Peyer's patch (tissue), 4 donors: Measurements from ENCODE around the gene LCN2. TPM values are rescaled to one million over a fixed set of nuclear protein-coding genes. Genes with fewer than 3 reads are reported as not detected.

ENCODE experiments used
- DNase-seq, 3 donors: peaks; one replicate each; pipeline ENCODE4 v3.0.0-alpha.2; 2017 to 2019
- H3K27ac ChIP-seq, 4 donors: fragments of 200-600 bp; sonication (generic); one replicate each; pipeline ENCODE4 v1.5.1; 2016 to 2019
- H3K27me3 ChIP-seq, 2 donors: fragments of 200-600 bp; sonication (generic); one replicate each; pipeline ENCODE4 v1.5.1; 2019
- H3K36me3 ChIP-seq, 3 donors: fragments of 200-600 bp; sonication (generic); one replicate each; pipeline ENCODE4 v1.5.1; 2016 to 2019
- H3K4me1 ChIP-seq, 4 donors: fragments of 200-600 bp; sonication (generic); one replicate each; pipeline ENCODE4 v1.5.1; 2016 to 2019
- H3K4me3 ChIP-seq, 4 donors: fragments of 200-600 bp; sonication (generic); 1 replicate in 3 of 4; 2 replicates in 1 of 4; pipeline ENCODE4 v1.5.1; 2016 to 2019; ENCODE audit warnings: mild to moderate bottlenecking in 1 of 4
- H3K9me3 ChIP-seq, 4 donors: fragments of 200-600 bp; sonication (generic); one replicate each; pipeline ENCODE4 v1.5.1; 2016 to 2019; ENCODE audit warnings: mild to moderate bottlenecking in 1 of 4
- POLR2A ChIP-seq, 2 donors: fragments of 450-650 bp; IDR thresholded peaks; one replicate each; pipeline ENCODE4 v1.5.1; 2017; ENCODE audit warnings: antibody characterized with exemption in 2 of 2, mild to moderate bottlenecking in 2 of 2, moderate library complexity in 2 of 2
- total RNA-seq, 4 donors: library from RNA; depleted of rRNA; stranded (reverse); fragments of >200 nt; gene quantifications; one replicate each; pipeline ENCODE4 v1.1.0, GENCODE V29; 2016
- TF ChIP-seq, protein P1 (sequence below), 6 experiments: fragments of 450-650 bp in 4 of 6; fragments of 200-600 bp in 2 of 6; sonication (generic) in 1 of 6; IDR thresholded peaks; one replicate each; pipeline ENCODE4 v1.5.1; 2017 to 2019; ENCODE audit warnings: antibody characterized with exemption in 6 of 6, mild to moderate bottlenecking in 3 of 6, moderate library complexity in 1 of 6

The LCN2 gene
- total RNA-seq, 4 donors from 2014 or later: 1.9 to 191 (median 37.1) TPM

DNA sequence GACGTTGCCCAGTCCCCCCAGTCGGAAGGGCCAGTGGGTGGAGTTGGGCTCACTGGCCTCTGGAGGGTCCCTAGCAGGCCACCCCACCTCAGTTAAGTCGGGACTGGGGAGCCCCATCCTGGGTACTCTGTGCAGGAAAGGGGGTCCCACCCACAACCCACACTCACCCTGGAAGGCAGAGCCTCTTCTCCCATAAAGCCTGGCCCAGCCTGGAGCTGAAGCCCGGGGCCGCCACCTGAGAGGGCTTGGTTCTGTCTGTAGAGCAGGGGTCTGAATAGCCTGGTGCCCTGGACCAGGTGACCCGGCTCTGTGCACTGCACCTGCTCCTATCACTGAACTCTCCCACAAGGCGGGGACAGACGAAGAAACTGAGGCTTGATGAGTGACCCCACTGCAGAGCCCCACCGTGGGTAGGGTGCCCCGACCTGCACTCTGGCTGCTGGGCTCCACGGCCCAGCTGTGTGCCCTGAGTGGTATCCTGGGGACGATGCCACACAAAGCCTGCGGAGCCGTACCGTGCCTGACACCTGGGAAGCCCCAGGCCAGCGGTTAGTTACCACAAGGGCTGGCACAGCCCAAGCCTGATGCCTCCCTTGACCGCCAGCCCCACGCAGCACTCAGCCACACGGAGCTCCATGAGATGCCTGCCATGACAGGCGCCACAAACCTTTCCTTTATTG lies 29.1 kb upstream of the LCN2 start:
- peaks cover 0 to 45% (median 0%) of the 10 kb centered on the region in 3 donors for H3K36me3 ChIP-seq
- peak in 2 of 3 donors; percentile 42 to 45 for DNase-seq

DNA sequence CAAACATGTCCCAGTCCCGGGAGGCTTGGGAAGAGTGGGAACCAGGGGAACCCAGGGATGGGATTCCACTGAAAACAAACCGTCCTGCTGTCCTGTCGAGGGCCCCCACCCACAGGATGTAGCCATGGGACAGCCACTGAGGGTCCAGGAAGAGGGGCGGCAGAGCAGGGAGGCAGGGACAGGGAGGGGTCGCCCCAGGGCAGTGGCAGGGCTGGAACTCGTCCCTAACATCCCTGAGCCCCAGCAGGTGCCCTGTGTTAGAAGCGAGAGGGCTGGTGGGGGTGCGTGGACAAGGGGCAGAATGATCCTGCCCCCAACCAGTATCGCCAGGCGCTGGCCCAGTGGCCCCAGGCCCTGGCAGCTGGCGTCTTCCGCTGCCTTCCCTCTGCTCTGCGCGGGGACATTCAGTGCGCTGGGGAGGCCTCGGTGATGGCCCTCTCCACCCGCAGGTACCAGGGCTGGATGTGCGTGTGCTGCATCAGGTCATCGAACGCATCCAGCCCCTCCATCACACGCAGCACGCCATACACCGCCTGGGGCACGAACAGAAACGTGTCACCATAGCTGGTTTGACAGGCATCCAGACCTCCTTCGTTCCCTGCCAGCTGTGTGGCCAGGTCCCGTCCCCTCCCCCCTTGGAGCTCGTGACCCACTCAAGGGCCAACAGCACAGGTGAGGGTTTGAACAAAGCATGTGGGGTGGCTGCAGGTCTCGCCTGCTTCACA lies 28.4 kb upstream of the LCN2 start:
- H3K4me3 ChIP-seq: no peak overlapping the region
- peaks cover 0 to 45% (median 0%) of the 10 kb centered on the region in 3 donors for H3K36me3 ChIP-seq
- peak in 2 of 3 donors; percentile 40 to 43 for DNase-seq
- peaks cover 0 to 31% (median 12%) of the 10 kb centered on the region in 4 donors for H3K4me1 ChIP-seq
- no peak overlapping the region for H3K27ac ChIP-seq
- no peaks in the 10 kb centered on the region for H3K27me3 ChIP-seq
- no peaks in the 10 kb centered on the region for H3K9me3 ChIP-seq
- TF ChIP-seq POLR2A (IDR thresholded peaks at IDR 0.05): no peak
- TF ChIP-seq, protein P1, sequence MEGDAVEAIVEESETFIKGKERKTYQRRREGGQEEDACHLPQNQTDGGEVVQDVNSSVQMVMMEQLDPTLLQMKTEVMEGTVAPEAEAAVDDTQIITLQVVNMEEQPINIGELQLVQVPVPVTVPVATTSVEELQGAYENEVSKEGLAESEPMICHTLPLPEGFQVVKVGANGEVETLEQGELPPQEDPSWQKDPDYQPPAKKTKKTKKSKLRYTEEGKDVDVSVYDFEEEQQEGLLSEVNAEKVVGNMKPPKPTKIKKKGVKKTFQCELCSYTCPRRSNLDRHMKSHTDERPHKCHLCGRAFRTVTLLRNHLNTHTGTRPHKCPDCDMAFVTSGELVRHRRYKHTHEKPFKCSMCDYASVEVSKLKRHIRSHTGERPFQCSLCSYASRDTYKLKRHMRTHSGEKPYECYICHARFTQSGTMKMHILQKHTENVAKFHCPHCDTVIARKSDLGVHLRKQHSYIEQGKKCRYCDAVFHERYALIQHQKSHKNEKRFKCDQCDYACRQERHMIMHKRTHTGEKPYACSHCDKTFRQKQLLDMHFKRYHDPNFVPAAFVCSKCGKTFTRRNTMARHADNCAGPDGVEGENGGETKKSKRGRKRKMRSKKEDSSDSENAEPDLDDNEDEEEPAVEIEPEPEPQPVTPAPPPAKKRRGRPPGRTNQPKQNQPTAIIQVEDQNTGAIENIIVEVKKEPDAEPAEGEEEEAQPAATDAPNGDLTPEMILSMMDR (IDR thresholded peaks at IDR 0.05): no peak

More for the DNA sequence above, 29.1 kb upstream of the LCN2 start:
- Histone ChIP-seq H3K27ac (no peak overlapping the region), H3K4me1 (peaks cover 0 to 30% (median 12%) of the 10 kb centered on the region in 4 donors), H3K27me3 (no peaks in the 10 kb centered on the region), H3K9me3 (no peaks in the 10 kb centered on the region), H3K4me3 (no peak overlapping the region)
- TF ChIP-seq, protein P1 (IDR thresholded peaks at IDR 0.05): no peak
- TF ChIP-seq POLR2A (IDR thresholded peaks at IDR 0.05): no peak

DNA sequence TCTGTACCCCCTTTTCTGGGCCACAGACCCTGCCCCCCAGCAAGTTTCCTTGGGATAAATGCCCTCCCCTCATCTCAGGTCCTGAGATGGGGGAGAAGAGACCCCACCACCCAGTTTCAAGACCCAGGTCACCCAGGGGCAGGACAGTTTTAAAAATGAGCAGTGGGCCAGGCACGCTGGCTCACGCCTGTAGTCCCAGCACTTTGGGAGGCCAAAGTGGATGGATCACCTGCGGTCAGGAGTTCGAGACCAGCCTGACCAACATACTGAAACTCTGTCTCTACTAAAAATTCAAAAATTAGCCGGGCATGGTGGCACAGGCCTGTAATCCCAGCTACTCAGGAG lies 27.8 kb upstream of the LCN2 start:
- Histone ChIP-seq H3K27ac (no peak overlapping the region), H3K9me3 (no peaks in the 10 kb centered on the region), H3K4me1 (peaks cover 4 to 31% (median 15%) of the 10 kb centered on the region in 4 donors), H3K27me3 (no peaks in the 10 kb centered on the region), H3K4me3 (no peak overlapping the region), H3K36me3 (peaks cover 0 to 45% (median 0%) of the 10 kb centered on the region in 3 donors)
- no peak for DNase-seq
- TF ChIP-seq POLR2A (IDR thresholded peaks at IDR 0.05): no peak
- TF ChIP-seq, protein P1 (IDR thresholded peaks at IDR 0.05): no peak

DNA sequence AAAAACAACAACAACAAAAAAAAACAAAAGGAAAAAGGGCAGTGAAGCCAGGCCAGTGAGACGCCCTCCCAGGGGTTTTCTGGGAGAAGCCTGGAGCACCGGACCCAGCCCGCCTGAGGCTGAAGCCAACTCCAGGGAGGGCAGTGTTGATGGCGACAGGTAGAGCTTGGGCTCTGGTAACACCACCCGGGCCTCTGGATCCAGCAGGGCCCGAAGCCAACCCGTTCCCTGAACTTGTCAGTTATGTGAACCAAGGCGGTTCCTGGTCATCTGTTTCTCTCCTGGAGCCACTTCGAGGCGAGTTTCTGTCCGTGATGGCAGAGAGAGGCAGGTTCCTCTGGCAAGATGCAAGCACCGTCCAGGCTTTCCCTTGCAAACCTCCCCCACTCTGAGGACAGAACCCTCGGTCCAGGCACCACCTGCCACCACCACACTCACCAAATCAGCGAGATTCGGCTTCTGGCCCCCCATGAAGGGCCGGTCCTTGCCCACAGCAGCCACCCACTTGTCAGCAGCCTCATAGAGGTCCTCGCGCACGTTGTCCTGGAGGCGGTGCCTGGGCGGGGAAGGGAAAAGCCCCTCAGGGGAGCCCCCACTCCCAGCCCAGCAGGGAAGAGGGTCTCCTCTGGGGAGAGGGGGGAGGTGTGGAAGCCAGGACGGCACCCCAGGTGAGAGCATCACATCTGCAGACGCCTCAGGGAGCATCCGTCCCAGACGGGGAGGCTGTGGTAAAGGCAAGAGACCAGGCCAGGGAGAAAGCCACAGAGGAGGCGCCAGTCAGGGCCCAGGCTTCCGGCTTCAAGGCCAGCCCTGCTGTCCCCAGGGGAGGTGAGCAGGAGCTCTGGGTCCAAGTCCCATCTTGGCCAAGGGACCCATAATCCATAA lies 27.1 kb upstream of the LCN2 start:
- TF ChIP-seq, protein P1 (IDR thresholded peaks at IDR 0.05): no peak
- no peak for TF ChIP-seq POLR2A (IDR thresholded peaks at IDR 0.05)
- Histone ChIP-seq H3K9me3 (no peaks in the 10 kb centered on the region), H3K36me3 (peaks cover 0 to 45% (median 0%) of the 10 kb centered on the region in 3 donors), H3K4me3 (no peak overlapping the region), H3K27ac (no peak overlapping the region), H3K4me1 (peaks cover 4 to 30% (median 17%) of the 10 kb centered on the region in 4 donors), H3K27me3 (no peaks in the 10 kb centered on the region)
- peak in 2 of 3 donors; percentile 41 to 42 for DNase-seq

GRCh38 chr9:128122809-128123175 lies 26.5 kb upstream of the LCN2 start:
- H3K4me1 ChIP-seq: peaks cover 4 to 25% (median 17%) of the 10 kb centered on the region in 4 donors
- H3K27me3 ChIP-seq: no peaks in the 10 kb centered on the region
- H3K36me3 ChIP-seq: peaks cover 0 to 45% (median 0%) of the 10 kb centered on the region in 3 donors
- H3K27ac ChIP-seq: no peak overlapping the region
- H3K9me3 ChIP-seq: no peaks in the 10 kb centered on the region
- DNase-seq: peak in 2 of 3 donors; percentile 41 to 42
- TF ChIP-seq, protein P1 (IDR thresholded peaks at IDR 0.05): no peak
- TF ChIP-seq POLR2A (IDR thresholded peaks at IDR 0.05): no peak
- no peak overlapping the region for H3K4me3 ChIP-seq
